K562 (cell line): ENCODE measurements around the gene HSPB6. TPM values are rescaled to one million over a fixed set of nuclear protein-coding genes. Genes with fewer than 3 reads are reported as not detected.

ENCODE experiments used
- ARNT ChIP-seq, 2 experiments: fragments of 450-650 bp; IDR thresholded peaks; 2 replicates each; pipeline ENCODE4 v1.6.1; 2016; ENCODE audit warnings: mild to moderate bottlenecking in 1 of 2
- BHLHE40 ChIP-seq: IDR thresholded peaks from 2 replicates; pipeline ENCODE4 v1.6.1; 2011; ENCODE audit warnings: low read length, improper control_type of control experiment
- CHD4 ChIP-seq: fragments of 200-600 bp; sonication (generic); IDR thresholded peaks from 3 replicates; pipeline ENCODE4 v1.6.1; 2012; ENCODE audit warnings: low read depth, mild to moderate bottlenecking, mixed read lengths, low read length, inconsistent platforms; ENCODE audit not compliant: insufficient read depth, insufficient replicate concordance, poor library complexity, severe bottlenecking
- ETV6 ChIP-seq, 3 experiments: fragments of 150-350 bp in 1 of 3; sonication (generic) in 1 of 3; formaldehyde crosslinking in 1 of 3; IDR thresholded peaks; 2 replicates each; pipeline versions ENCODE4 v1.6.1 to v1.8.0; 2014 to 2022; ENCODE audit warnings: borderline replicate concordance in 2 of 3, low read depth in 2 of 3, antibody characterized with exemption in 1 of 3, low read length in 1 of 3, mild to moderate bottlenecking in 1 of 3, missing genetic modification reagents in 1 of 3
- KLF10 ChIP-seq: fragments of 250-450 bp; sonication (Bioruptor Pico); IDR thresholded peaks from 2 replicates; pipeline ENCODE4 v1.6.1; 2021; ENCODE audit warnings: matching md5 sums
- MBD2 ChIP-seq: sonication (generic); IDR thresholded peaks from 2 replicates; pipeline ENCODE4 v1.6.1; 2016; ENCODE audit warnings: low read depth, borderline replicate concordance
- MEF2A ChIP-seq: IDR thresholded peaks from 2 replicates; pipeline ENCODE4 v1.6.1; 2011; ENCODE audit warnings: low read depth, mild to moderate bottlenecking, low read length, moderate library complexity; ENCODE audit not compliant: control insufficient read depth
- POLR2G ChIP-seq: fragments of 200-400 bp; formaldehyde crosslinking; IDR thresholded peaks from 2 replicates; pipeline ENCODE4 v1.6.1; 2017; ENCODE audit warnings: low read depth, mild to moderate bottlenecking, antibody characterized with exemption, low read length, moderate library complexity
- SMC3 ChIP-seq: conservative IDR thresholded peaks from 2 replicates; pipeline ENCODE4 v1.6.1; 2011; ENCODE audit warnings: low read depth, low read length, improper control_type of control experiment; ENCODE audit not compliant: insufficient read depth
- polyA plus RNA-seq, 8 experiments: library from polyadenylated mRNA; depleted of rRNA in 4 of 8; stranded (reverse) in 5 of 8; unstranded in 3 of 8; fragments of >200 nt; fragmentation: Nextera tagmentation in 2 of 8; fragmentation: Illumina TruSeq in 1 of 8; extraction: Ambion mirVana in 2 of 8; extraction: Trizol in 1 of 8; gene quantifications; 2 replicates each; pipeline versions ENCODE4 v1.2.1 to v1.2.3, GENCODE V29; 2011 to 2014; ENCODE audit warnings: inconsistent platforms in 1 of 8, missing spikeins in 1 of 8
- total RNA-seq, 7 experiments: library from RNA; depleted of rRNA in 6 of 7; stranded (reverse); fragments of >200 nt in 6 of 7; fragmentation: Illumina TruSeq in 2 of 7; extraction: Trizol in 2 of 7; gene quantifications; 2 replicates each; pipeline versions ENCODE4 v1.2.1 to v1.2.3, GENCODE V29; 2011 to 2021; ENCODE audit warnings: low replicate concordance in 1 of 7
- TF ChIP-seq, protein P1 (sequence below): fragments of 250-450 bp; sonication (Bioruptor Pico); IDR thresholded peaks from 2 replicates; pipeline ENCODE4 v1.9.0; 2021; ENCODE audit warnings: mild to moderate bottlenecking, inconsistent platforms

HSPB6 gene
- total and polyA plus RNA-seq, 9 of the 15 experiments (the other 6 are each of a cell fraction or from before 2014, with no cell fraction given) = 0.55 TPM; not detected in 8

DNA sequence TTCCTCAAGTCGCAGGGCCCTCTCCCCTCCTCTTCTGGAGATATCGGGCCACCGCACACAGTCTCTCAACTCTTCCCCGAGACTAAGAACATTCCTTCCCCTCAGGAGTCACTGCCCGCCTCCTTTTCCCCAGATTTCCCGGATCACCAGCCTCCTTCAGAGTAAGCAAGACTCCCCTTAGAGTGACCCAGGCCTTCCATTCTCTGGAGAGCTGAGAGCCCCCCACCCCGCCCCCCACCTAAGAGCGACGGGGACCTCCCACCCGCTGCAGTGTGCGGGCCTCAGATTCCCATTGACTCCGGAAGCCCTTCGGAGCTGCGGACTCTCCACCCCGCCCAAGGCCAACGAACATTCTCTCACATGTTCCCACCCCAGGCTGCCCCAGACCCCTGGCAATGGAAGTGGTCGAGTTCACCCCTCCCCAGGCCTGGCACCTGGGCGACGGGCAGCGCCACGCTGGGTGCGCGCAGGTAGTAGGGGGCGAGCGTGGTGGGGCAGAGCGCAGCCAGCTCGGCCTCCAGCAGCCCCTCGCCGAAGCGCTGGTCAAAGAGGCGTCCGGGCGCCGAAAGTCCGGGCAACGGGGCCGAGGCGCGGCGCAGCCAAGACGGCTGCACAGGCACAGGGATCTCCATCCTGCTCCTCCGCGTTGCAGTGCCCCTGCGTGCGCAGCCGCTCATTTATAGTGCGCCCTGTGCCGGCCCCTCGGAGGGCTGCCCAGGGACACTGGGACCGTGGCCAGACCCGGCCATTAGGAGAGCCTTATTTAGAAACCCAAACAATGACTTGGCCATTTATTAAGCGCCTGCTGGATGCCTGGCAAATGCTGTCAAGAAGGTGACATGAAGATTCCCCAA is at the start of gene HSPB6 (continued):
- TF ChIP-seq, protein P1, sequence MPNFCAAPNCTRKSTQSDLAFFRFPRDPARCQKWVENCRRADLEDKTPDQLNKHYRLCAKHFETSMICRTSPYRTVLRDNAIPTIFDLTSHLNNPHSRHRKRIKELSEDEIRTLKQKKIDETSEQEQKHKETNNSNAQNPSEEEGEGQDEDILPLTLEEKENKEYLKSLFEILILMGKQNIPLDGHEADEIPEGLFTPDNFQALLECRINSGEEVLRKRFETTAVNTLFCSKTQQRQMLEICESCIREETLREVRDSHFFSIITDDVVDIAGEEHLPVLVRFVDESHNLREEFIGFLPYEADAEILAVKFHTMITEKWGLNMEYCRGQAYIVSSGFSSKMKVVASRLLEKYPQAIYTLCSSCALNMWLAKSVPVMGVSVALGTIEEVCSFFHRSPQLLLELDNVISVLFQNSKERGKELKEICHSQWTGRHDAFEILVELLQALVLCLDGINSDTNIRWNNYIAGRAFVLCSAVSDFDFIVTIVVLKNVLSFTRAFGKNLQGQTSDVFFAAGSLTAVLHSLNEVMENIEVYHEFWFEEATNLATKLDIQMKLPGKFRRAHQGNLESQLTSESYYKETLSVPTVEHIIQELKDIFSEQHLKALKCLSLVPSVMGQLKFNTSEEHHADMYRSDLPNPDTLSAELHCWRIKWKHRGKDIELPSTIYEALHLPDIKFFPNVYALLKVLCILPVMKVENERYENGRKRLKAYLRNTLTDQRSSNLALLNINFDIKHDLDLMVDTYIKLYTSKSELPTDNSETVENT (CRISPR knock-in tag) = no peak
- TF ChIP-seq MBD2 (no peak), MEF2A (no peak), SMC3 (no peak), CHD4 (no peak), ETV6 (IDR thresholded peaks at IDR 0.05; ENCODE audit: borderline replicate concordance in 1 of 2, low read depth in 2 of 2, low read length in 1 of 2) (no peak), ETV6 (CRISPR knock-in tag; IDR thresholded peaks at IDR 0.05; ENCODE audit: borderline replicate concordance) (no peak), KLF10 (CRISPR knock-in tag) (no peak), POLR2G (peak; percentile 61), BHLHE40 (no peak), ARNT (IDR thresholded peaks at IDR 0.05) (no peak)
